Keratinocyte (primary cell): ENCODE results near the gene TRPV5. TPM values are rescaled to one million over a fixed set of nuclear protein-coding genes. Genes with fewer than 3 reads are reported as not detected.

Experiments
- DNase-seq: peaks from one replicate; pipeline ENCODE4 v3.0.0-alpha.2; 2011; ENCODE audit warnings: low read depth, missing footprints, low spot score
- FAIRE-seq: peaks from 2 replicates; lab custom pipeline; 2011; peaks lifted over from hg19 to GRCh38; lab: Jason Lieb, UNC
- H2AFZ ChIP-seq: 2 replicates; pipeline ENCODE4 v1.6.0; 2012; ENCODE audit warnings: low read length, control low read depth, inconsistent platforms; ENCODE audit not compliant: control insufficient read depth
- H3K27ac ChIP-seq: 2 replicates; pipeline ENCODE4 v1.5.1; 2011; ENCODE audit warnings: low read length; ENCODE audit not compliant: control insufficient read depth, insufficient read depth
- H3K27me3 ChIP-seq: 3 replicates; pipeline ENCODE4 v1.6.0; 2011; ENCODE audit warnings: low read length; ENCODE audit not compliant: control insufficient read depth, insufficient read depth; ENCODE audit errors: extremely low read depth
- H3K36me3 ChIP-seq, 2 experiments: 2 replicates in 1 of 2; 3 replicates in 1 of 2; pipeline ENCODE4 v1.5.1; 2011; ENCODE audit warnings: low read length in 2 of 2, mild to moderate bottlenecking in 1 of 2; ENCODE audit not compliant: control insufficient read depth in 2 of 2, insufficient read depth in 2 of 2; ENCODE audit errors: extremely low read depth in 1 of 2
- H3K4me1 ChIP-seq: 3 replicates; pipeline ENCODE4 v1.5.1; 2011; ENCODE audit warnings: low read length; ENCODE audit not compliant: control insufficient read depth, insufficient read depth; ENCODE audit errors: extremely low read depth
- H3K4me2 ChIP-seq: 3 replicates; pipeline ENCODE4 v1.6.0; 2011; ENCODE audit warnings: low read depth, low read length; ENCODE audit not compliant: control insufficient read depth, insufficient read depth; ENCODE audit errors: extremely low read depth
- H3K4me3 ChIP-seq, 3 experiments: fragments of 200-600 bp in 1 of 3; sonication (generic) in 1 of 3; 2 replicates in 2 of 3; 3 replicates in 1 of 3; pipeline ENCODE4 v1.5.1; 2011 to 2016; ENCODE audit warnings: low read length in 3 of 3, mild to moderate bottlenecking in 3 of 3, control low read depth in 2 of 3, inconsistent platforms in 1 of 3, low read depth in 1 of 3, mixed read lengths in 1 of 3, mixed run types in 1 of 3, moderate library complexity in 1 of 3; ENCODE audit not compliant: control insufficient read depth in 2 of 3, insufficient read depth in 2 of 3; ENCODE audit errors: extremely low read depth in 1 of 3
- H3K79me2 ChIP-seq: 2 replicates; pipeline ENCODE4 v1.6.0; 2012; ENCODE audit warnings: low read length; ENCODE audit not compliant: control insufficient read depth, insufficient read depth
- H3K9ac ChIP-seq: 3 replicates; pipeline ENCODE4 v1.6.0; 2011; ENCODE audit warnings: low read length; ENCODE audit not compliant: control insufficient read depth, insufficient read depth; ENCODE audit errors: extremely low read depth
- H3K9me1 ChIP-seq: 3 replicates; pipeline ENCODE4 v1.6.0; 2011; ENCODE audit warnings: low read length; ENCODE audit not compliant: control insufficient read depth, insufficient read depth; ENCODE audit errors: extremely low read depth
- H3K9me3 ChIP-seq: 2 replicates; pipeline ENCODE4 v1.5.1; 2012; ENCODE audit warnings: low read depth, low read length; ENCODE audit not compliant: control insufficient read depth
- H4K20me1 ChIP-seq: 3 replicates; pipeline ENCODE4 v1.6.0; 2011; ENCODE audit warnings: low read length; ENCODE audit not compliant: control insufficient read depth, insufficient read depth; ENCODE audit errors: extremely low read depth
- EZH2 ChIP-seq: IDR thresholded peaks from one replicate; pipeline ENCODE4 v1.6.1; 2012; ENCODE audit warnings: inconsistent platforms, mild to moderate bottlenecking, low read length, moderate library complexity
- dilution Hi-C: fragments of 300-500 bp; cut with MboI; formaldehyde crosslinking; loops from one replicate; pipeline ENCODE4 v1.7.0; 2020; ENCODE audit warnings: low sequenced_read_pairs; ENCODE audit not compliant: extremely low pct_ligation_motif_present
- polyA plus RNA-seq, 5 experiments: library from polyadenylated mRNA; depleted of rRNA in 3 of 5; stranded (reverse) in 3 of 5; stranded (forward) in 1 of 5; unstranded in 1 of 5; fragments of >200 nt; gene quantifications; 1 replicate in 1 of 5; 2 replicates in 3 of 5; 3 replicates in 1 of 5; pipeline versions ENCODE4 v1.2.1 to v1.2.3, GENCODE V29; 2011 to 2012; ENCODE audit warnings: missing spikeins in 2 of 5, low read depth in 1 of 5, low replicate concordance in 1 of 5
- TF ChIP-seq, protein P1 (sequence below), 3 experiments: IDR thresholded peaks in 1 of 3; conservative IDR thresholded peaks in 1 of 3; optimal IDR thresholded peaks in 1 of 3; 2 replicates in 2 of 3; 3 replicates in 1 of 3; pipeline versions ENCODE3 to v1.5.1; 2011; ENCODE audit warnings: low read length in 3 of 3, mild to moderate bottlenecking in 3 of 3, moderate library complexity in 2 of 3, control low read depth in 1 of 3, inconsistent platforms in 1 of 3; ENCODE audit not compliant: insufficient read depth in 2 of 3; ENCODE audit errors: extremely low read depth in 1 of 3

TRPV5 gene
- polyA plus RNA-seq, 1 donor (not counting 4 experiments of a cell fraction or from before 2014, with no cell fraction given), result not detected

DNA sequence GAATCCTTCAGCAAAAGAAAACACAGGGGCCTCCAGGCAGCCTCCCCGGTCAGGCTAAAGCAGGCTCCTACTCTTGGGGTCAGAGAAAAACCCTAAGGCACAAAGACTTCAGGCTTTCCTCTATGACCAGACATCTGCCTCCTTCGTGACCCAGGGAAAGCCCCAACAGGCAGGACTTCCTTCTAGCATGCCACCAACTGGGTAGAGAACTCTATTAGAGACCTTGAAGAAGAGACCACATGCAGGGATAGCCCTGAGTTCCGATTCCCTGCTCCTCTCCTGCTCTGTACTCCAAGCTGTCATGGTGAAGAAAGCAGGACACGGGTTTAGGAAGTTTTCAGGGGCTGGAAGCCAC lies 49.3 kb downstream of the TRPV5 start:
- TF ChIP-seq EZH2, result no peak
- TF ChIP-seq, protein P1, sequence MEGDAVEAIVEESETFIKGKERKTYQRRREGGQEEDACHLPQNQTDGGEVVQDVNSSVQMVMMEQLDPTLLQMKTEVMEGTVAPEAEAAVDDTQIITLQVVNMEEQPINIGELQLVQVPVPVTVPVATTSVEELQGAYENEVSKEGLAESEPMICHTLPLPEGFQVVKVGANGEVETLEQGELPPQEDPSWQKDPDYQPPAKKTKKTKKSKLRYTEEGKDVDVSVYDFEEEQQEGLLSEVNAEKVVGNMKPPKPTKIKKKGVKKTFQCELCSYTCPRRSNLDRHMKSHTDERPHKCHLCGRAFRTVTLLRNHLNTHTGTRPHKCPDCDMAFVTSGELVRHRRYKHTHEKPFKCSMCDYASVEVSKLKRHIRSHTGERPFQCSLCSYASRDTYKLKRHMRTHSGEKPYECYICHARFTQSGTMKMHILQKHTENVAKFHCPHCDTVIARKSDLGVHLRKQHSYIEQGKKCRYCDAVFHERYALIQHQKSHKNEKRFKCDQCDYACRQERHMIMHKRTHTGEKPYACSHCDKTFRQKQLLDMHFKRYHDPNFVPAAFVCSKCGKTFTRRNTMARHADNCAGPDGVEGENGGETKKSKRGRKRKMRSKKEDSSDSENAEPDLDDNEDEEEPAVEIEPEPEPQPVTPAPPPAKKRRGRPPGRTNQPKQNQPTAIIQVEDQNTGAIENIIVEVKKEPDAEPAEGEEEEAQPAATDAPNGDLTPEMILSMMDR (optimal IDR thresholded peaks at IDR 0.05 in 1 of 3, IDR thresholded peaks at IDR 0.05 in 1 of 3, conservative IDR thresholded peaks at IDR 0.05 in 1 of 3; ENCODE audit: extremely low read depth in 1 of 3, insufficient read depth in 2 of 3, low read length in 3 of 3), result no peak
- no peaks in the 10 kb centered on the region for H3K9me3 ChIP-seq
- no peaks in the 10 kb centered on the region for H3K36me3 ChIP-seq
- no peaks in the 10 kb centered on the region for H3K9me1 ChIP-seq
- H3K4me2 ChIP-seq, result no peak overlapping the region
- peaks cover 18% of the 10 kb centered on the region for H3K4me1 ChIP-seq
- dilution Hi-C loops, result no loop called here
- no peaks in the 10 kb centered on the region for H3K27me3 ChIP-seq
- H3K4me3 ChIP-seq, result no peak overlapping the region
- no peak for FAIRE-seq
- no peaks in the 10 kb centered on the region for H3K79me2 ChIP-seq
- no peaks in the 10 kb centered on the region for H4K20me1 ChIP-seq
- no peak overlapping the region for H3K27ac ChIP-seq
- no peak overlapping the region for H2AFZ ChIP-seq
- H3K9ac ChIP-seq, result no peak overlapping the region
- no peak for DNase-seq

DNA sequence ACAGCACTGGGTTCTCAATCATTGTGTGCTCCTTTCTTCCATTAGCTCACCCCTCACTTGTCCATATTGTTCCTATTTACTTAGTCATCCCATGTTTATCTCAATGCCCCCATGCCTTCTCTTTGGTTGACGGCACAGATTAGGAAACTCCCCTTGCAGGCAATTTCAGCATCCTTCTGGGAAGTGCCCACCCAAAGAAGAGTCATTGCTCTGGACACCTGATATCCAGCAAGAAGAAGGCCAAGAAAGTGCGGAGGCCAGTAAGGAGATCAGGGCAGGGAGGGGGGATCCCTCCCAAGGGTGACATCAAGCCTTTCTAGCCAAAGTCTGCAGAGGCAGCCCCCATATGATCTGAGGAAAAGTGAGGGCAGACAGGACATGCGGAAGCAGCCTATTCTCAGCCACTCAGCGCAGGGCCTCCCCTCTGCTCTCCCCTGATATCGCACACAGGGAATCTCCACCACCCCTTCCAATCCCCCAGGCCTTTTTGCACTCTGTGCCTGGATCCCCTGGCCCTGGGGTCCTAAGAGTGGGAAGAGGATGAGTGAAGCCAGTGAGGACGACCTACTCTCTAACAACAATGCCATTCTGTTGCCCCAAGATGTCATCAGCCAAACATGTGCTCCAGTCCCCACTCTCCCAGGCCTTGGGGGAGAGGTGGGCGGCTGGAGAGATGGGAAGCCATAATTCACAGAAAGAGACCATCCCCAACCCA lies 49.8 kb downstream of the TRPV5 start:
- peaks cover 18% of the 10 kb centered on the region for H3K4me1 ChIP-seq
- H3K4me3 ChIP-seq, result no peak overlapping the region
- H3K9me3 ChIP-seq, result no peaks in the 10 kb centered on the region
- H2AFZ ChIP-seq, result no peak overlapping the region
- H3K9ac ChIP-seq, result no peak overlapping the region
- no peak overlapping the region for H3K27ac ChIP-seq
- no peak overlapping the region for H3K4me2 ChIP-seq
- no peaks in the 10 kb centered on the region for H3K27me3 ChIP-seq
- no peaks in the 10 kb centered on the region for H4K20me1 ChIP-seq
- dilution Hi-C loops, result no loop called here
- TF ChIP-seq, protein P1 (optimal IDR thresholded peaks at IDR 0.05 in 1 of 3, IDR thresholded peaks at IDR 0.05 in 1 of 3, conservative IDR thresholded peaks at IDR 0.05 in 1 of 3; ENCODE audit: extremely low read depth in 1 of 3, insufficient read depth in 2 of 3, low read length in 3 of 3), result no peak
- DNase-seq (no peak), FAIRE-seq (no peak)
- no peaks in the 10 kb centered on the region for H3K36me3 ChIP-seq
- no peaks in the 10 kb centered on the region for H3K79me2 ChIP-seq
- no peaks in the 10 kb centered on the region for H3K9me1 ChIP-seq
